SW 1271 (cell line): Measurements from ENCODE around the gene COMMD1.
A peak's percentile ranks its signal among the peaks of the same experiment; 100 is the strongest.
"Not testable (repeated sequence)": the region's sequence is repeated elsewhere in the genome, so short reads cannot be mapped to it uniquely, and the experiment has no call there.

Source experiments
- DNase-seq, 2 experiments: peaks; one replicate each; lab custom pipeline; 2025; lab: John Stamatoyannopoulos, UW

The COMMD1 gene

GRCh38 chr2:61905372-61906185, at the start of gene COMMD1:
COMMD1 (plus strand) TSS chr2:61905674; CDS start chr2:61905679, 5 bp downstream.
- peak; percentile 28 to 67 for DNase-seq

- no peak for DNase-seq
Observed at GRCh38 chr2:61857224-61857623, 48.2 kb upstream of the COMMD1 start.

DNA sequence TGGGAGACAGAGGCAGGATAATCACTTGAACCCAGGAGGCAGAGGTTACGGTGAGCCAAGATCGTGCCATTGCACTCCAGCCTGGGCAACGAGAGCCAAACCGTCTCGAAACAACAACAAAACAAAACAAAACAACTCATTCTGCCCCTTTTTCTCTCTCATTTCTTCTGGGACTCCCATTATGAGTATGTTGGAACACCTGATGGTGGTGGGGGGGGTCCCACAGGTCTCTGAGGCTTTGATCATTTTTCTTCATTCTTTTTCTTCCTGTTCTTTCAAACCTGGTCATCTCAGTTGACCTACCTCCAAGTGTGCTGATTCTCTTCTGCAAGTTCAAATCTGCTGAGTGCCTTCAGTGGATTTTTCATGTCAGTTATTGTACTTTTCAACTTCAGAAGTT, 43.4 kb upstream of the COMMD1 start:
- no peak for DNase-seq

DNA sequence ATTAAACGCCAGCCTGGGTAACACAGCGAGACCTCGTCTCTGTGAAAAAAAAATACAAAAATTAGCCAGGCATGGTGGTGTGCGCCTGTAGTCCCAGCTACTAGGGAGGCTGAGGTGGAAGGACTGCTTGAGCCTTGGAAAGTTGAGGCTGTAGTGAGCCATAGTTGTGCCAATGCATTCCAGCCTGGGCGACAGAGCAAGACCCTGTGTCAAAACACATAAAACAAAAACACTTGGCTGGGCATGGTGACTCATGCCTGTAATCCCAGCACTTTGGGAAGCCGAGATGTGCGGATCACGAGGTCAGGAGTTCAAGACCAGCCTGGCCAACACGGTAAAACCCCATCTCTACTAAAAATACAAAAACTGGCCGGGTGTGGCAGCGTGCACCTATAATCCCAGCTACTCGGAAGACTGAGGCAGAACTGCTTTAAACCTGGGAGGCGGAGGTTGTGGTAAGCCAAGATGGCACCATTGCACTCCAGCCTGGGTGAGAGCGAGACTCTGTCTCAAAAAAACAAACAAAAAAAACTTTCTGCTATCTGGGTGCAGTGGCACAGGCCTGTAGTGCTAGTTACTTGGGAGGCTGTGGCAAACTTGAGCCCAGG, 38.9 kb upstream of the COMMD1 start:
- not testable (repeated sequence) for DNase-seq

GRCh38 chr2:61876400-61876799, 29.1 kb upstream of the COMMD1 start:
- DNase-seq: no peak

DNA sequence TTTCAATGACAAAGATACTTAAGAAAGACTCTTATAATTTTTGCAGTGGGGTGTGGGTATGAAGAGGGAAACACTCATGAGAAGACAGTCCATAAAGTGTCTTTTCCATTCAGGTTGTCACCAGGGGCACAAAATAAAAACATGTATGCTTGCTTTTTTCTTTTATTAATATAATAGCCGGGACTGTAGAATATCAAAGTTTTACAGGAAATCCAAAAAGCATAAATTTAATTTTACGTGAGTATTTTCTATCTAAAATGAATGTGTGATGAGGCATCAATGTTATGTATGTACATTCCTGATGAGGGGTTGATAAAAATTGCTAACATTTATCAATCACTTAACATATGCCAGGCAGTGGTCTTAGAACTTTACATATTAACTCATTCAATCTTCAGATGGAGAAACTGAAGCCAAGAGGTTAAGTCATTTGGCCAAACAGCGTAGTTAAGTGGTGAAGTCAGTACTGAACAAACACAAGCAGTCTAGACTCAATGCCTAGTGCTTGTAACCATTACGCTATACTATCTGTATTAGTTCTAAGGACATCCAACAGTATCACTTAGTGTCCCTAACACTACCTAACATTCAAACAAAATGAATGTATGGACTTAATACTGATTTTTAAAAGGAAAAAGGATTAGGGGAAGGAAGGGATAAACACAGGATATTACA, 27.8 kb upstream of the COMMD1 start:
- DNase-seq: no peak

- DNase-seq: no peak
Observed at GRCh38 chr2:61878761-61879160, 26.7 kb upstream of the COMMD1 start.

- DNase-seq: not testable (repeated sequence)
Observed at GRCh38 chr2:61879351-61879750, 26.1 kb upstream of the COMMD1 start.

DNA sequence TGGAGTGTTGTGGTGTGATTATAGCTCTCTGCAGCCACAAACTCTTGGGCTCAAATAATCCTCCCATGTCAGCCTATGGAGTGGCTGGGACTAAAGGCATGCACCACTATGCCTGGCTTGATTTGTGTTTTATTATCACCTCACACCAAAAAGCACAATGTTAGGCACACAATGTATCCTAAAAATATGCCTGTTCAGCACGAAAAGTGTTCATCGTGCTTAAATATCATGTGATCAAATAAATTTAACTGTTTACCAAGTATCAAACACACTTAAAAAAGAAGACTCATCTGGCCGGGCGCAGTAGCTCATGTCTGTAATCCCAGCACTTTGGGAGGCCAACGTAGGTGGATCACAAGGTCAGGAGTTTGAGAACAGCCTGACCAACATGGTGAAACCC, 22.6 kb upstream of the COMMD1 start:
- no peak for DNase-seq

GRCh38 chr2:61885896-61886603, 19.4 kb upstream of the COMMD1 start:
- DNase-seq: no peak

DNA sequence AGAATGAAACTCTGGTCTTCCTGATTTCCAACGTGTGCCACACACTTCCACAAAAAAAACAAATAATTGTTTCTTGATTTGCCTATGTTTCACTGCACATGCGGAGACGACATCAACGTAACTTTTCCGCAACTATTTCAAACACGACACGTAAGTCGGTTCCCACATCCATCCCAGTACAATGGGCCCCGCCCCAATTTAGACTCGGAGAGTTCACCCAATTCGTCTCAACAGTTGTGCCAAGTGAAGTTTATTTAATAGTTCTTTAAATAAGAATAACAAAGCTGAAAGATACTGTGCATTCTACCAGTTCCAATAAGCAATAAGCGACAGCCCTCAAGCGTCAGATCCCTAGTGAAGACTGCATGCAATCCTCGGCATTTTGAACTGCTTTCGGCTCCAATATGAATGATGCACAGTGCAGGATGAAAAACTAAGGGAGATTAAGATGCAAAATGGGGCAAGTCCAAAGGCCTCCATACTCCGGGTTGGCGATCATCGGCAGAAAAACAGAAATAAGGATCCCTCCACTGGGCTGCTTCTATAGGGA, 17.7 kb upstream of the COMMD1 start:
- peak in 1 of 2 experiments; percentile 55 for DNase-seq

GRCh38 chr2:61888267-61889055, 17.0 kb upstream of the COMMD1 start, which contains the start of gene CCT4:
CCT4 (minus strand) TSS chr2:61888656; CDS start chr2:61888507, 149 bp downstream.
- DNase-seq: peak in 1 of 2 experiments; percentile 77

DNA sequence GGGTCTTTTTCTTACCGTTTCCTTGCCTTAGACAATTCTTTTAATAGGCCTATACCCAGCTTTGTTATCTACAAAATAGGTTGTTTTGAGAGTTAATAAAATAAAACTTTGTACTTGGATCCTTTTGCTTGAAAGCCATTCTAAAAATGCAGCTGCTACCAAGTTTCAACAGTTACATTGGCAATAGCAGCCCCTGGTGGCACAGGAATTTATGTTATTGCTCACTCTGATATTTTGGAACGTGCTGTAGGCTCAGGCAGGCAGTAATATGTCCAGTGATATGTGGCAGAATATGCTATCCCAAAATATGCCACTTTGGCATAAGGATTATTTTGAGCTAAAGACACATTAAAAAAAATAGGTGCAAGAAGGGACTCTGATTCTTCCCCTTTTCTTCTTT, 6.7 kb upstream of the COMMD1 start:
- DNase-seq: peak in 1 of 2 experiments; percentile 22

DNA sequence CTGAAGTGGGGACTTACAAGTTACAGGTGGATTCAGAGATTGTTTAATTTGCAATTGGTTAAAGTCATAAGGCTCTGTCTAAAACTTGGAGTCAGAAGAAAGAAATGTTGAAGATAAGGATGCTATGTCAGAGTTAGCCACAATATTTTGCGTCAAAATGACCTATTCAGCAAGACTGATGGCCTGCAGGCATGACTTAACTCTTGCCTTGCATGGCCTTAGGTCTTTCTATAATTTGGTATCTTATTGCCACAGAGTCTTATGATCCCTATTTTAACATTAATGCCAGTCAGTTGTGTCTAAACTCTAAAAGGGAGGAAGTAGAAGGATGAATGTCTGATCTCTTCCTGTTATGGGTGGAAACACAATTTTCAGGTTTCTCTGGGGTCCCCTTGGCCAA, 5.2 kb upstream of the COMMD1 start:
- no peak for DNase-seq

- no peak for DNase-seq
Observed at GRCh38 chr2:61906186-61906470, 654 bp downstream of the COMMD1 start.

GRCh38 chr2:61909116-61909515, 3.6 kb downstream of the COMMD1 start:
- DNase-seq: no peak

DNA sequence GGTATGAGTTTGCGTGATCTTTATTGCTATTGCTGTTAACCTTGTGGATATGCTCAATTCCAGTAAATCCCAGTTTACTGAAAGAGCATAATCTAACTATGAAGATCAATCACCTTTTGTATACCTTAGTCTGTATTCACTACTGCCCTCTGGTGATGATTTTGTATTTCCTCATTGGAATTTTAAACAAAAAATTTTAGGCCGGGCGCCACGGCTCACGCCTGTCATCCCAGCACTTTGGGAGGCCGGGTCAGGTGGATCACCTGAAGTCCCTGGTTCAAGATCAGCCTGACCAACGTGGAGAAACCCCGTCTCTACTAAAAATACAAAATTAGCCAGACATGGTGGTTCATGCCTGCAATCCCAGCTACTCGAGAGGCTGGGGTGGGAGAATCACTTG, 5.1 kb downstream of the COMMD1 start:
- DNase-seq: no peak

DNA sequence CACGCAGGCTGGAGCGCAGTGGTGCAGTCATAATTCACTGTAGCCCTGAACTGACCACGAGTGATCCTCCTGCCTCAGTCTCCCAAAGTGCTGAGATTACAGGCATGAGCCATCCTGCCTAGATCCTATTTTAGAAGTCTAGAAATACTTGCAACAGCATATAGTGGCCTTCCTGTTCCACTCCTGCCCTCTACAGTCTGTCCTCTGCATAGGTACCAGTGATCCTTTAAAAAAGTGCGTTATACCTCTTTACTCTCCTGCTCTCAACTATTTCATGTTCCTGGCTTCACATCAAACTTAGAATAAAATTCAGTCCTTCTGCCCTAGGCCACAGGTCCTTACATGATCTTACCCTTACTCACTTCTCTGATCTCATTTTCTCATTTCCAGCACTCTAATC, 6.0 kb downstream of the COMMD1 start:
- peak in 1 of 2 experiments; percentile 21 for DNase-seq

GRCh38 chr2:61914794-61915193, 9.3 kb downstream of the COMMD1 start:
- DNase-seq: not testable (repeated sequence)

GRCh38 chr2:61920548-61920947, 15.1 kb downstream of the COMMD1 start:
- no peak for DNase-seq

- DNase-seq: no peak
Observed at GRCh38 chr2:61922714-61923113, 17.2 kb downstream of the COMMD1 start.
